Pancreas (tissue), 10 donors: ENCODE data around the gene MAP2. TPM values are rescaled to one million over a fixed set of nuclear protein-coding genes. Genes with fewer than 3 reads are reported as not detected.

ENCODE experiments used
- ATAC-seq, 4 donors: fragments of 200-7000 bp; cut with Tn5 transposase; one replicate each; pipeline versions ENCODE4 v1.8.0 to v1.9.1; 2020; ENCODE audit warnings: mild to moderate bottlenecking in 4 of 4, moderate library complexity in 4 of 4
- DNase-seq, 6 donors: peaks; one replicate each; pipeline ENCODE4 v3.0.0-alpha.2; 2020
- FAIRE-seq: peaks from 2 replicates; lab custom pipeline; 2012; peaks lifted over from hg19 to GRCh38; lab: Jason Lieb, UNC
- H3K27ac ChIP-seq, 4 donors: fragments of 200-600 bp; sonication (generic); 1 replicate in 3 of 4; 2 replicates in 1 of 4; pipeline versions ENCODE4 v1.5.0 to v1.8.0; 2020
- H3K27me3 ChIP-seq, 4 donors: fragments of 200-600 bp; one replicate each; pipeline ENCODE4 v1.8.0; 2021
- H3K36me3 ChIP-seq, 3 donors: fragments of 200-600 bp; sonication (generic) in 1 of 3; one replicate each; pipeline versions ENCODE4 v1.5.0 to v1.8.0; 2020 to 2021
- H3K4me1 ChIP-seq, 3 donors: fragments of 200-600 bp; one replicate each; pipeline ENCODE4 v1.8.0; 2021
- H3K4me3 ChIP-seq, 4 donors: fragments of 200-600 bp; sonication (generic) in 2 of 4; one replicate each; pipeline versions ENCODE4 v1.5.0 to v1.8.0; 2020 to 2021
- H3K9me3 ChIP-seq, 4 donors: fragments of 200-600 bp; one replicate each; pipeline ENCODE4 v1.8.0; 2021
- WGBS, 2 donors: extraction: QIAGEN DNeasy Blood & Tissue Kit; methylation state at CpG; one replicate each; pipeline ENCODE4 v1.1.7; 2013; 5-methylcytosine and 5-hydroxymethylcytosine counted together
- intact Hi-C, 3 donors: fragments of 100-400 bp; cut with DNase I; formaldehyde crosslinking; loops; one replicate each; pipeline versions ENCODE4 v1.11.1 to v1.14.2; 2022
- polyA plus RNA-seq, 2 donors: library from polyadenylated mRNA; stranded (reverse); fragments of 200-250 nt; gene quantifications; one replicate each; pipeline ENCODE4 v1.2.3, GENCODE V29; 2013
- total RNA-seq, 6 donors: library from RNA; stranded (reverse); fragmentation: NEBNext Ultra II Directional in 4 of 6; extraction: Animal tissue kit (Norgen Biotek cat#: 25700) in 4 of 6; gene quantifications; one replicate each; pipeline versions ENCODE4 v1.2.1 to v1.2.4, GENCODE V29; 2021 to 2023
- TF ChIP-seq, protein P1 (sequence below), 4 donors: fragments of 200-600 bp; sonication (generic) in 3 of 4; IDR thresholded peaks; one replicate each; pipeline versions ENCODE4 v1.5.0 to v1.8.0; 2021; ENCODE audit warnings: antibody characterized with exemption in 4 of 4
- donor health status: healthy with polysubstance abuse.
- donor health status: DM: no; HTN: no; CAD: no; lungs with moderate emphysema.
- donor health status: DM: no; HTN: no; CAD: no.
- donor health status: control.
- donor health status: control.
- donor health status: Bipolar disorder and iron deficiency.
- donor health status: DM: yes; HTN: yes; CAD: no.
- donor health status: DM: no; HTN: no; CAD: no.
- donor health status: DM: no; HTN: no; CAD: no.
- donor health status: DM: yes; HTN: yes; CAD: no.

The MAP2 gene
- total and polyA plus RNA-seq, 8 donors: 6.9 to 23.9 (median 11.2) TPM

DNA sequence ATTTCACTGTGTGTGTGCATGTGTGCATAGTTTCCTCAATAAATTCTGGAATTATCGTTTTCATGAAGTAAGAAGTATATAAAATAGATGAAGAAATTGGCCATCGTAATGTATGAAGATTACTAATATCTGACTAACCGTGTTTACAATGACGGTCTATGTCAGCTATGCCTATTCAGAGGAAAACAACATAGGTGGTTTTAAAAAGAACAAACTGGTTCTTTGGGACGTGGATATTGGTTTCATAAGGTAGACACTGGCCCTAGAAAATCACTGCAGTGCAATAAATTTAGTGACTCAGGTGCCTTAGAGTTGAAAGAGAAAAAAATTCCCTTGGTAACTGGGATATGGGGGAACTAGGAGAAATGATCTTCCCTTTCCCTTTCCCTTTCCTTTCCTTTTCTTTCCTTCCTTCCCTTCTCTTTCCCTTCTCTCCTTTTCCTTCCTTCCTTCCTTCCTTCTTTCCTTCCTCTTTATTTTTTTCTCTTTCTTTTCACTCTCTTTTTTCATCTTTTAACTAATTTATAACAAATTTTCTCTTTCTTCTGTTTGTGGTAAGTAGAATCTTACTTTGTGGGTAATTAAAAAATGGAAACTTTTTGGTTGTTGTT is 36.4 kb downstream of the MAP2 start:
- FAIRE-seq: no peak
- ATAC-seq: no peak
- H3K27ac ChIP-seq: no peak overlapping the region
- 89 to 94% methylated on average over 5 of the region's 5 CpGs for WGBS, 2 donors
- intact Hi-C loops: no loop called here
- no peak for DNase-seq
- no peaks in the 10 kb centered on the region for H3K36me3 ChIP-seq
- H3K4me1 ChIP-seq: peaks cover 0 to 6% (median 5%) of the 10 kb centered on the region in 3 donors
- H3K4me3 ChIP-seq: no peak overlapping the region
- H3K9me3 ChIP-seq: no peaks in the 10 kb centered on the region
- TF ChIP-seq, protein P1, sequence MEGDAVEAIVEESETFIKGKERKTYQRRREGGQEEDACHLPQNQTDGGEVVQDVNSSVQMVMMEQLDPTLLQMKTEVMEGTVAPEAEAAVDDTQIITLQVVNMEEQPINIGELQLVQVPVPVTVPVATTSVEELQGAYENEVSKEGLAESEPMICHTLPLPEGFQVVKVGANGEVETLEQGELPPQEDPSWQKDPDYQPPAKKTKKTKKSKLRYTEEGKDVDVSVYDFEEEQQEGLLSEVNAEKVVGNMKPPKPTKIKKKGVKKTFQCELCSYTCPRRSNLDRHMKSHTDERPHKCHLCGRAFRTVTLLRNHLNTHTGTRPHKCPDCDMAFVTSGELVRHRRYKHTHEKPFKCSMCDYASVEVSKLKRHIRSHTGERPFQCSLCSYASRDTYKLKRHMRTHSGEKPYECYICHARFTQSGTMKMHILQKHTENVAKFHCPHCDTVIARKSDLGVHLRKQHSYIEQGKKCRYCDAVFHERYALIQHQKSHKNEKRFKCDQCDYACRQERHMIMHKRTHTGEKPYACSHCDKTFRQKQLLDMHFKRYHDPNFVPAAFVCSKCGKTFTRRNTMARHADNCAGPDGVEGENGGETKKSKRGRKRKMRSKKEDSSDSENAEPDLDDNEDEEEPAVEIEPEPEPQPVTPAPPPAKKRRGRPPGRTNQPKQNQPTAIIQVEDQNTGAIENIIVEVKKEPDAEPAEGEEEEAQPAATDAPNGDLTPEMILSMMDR (IDR thresholded peaks at IDR 0.05): no peak
- no peaks in the 10 kb centered on the region for H3K27me3 ChIP-seq

- Histone ChIP-seq H3K36me3 (no peaks in the 10 kb centered on the region), H3K9me3 (no peaks in the 10 kb centered on the region), H3K4me3 (no peak overlapping the region), H3K4me1 (peaks cover 0 to 6% (median 0%) of the 10 kb centered on the region in 3 donors), H3K27ac (no peak overlapping the region), H3K27me3 (no peaks in the 10 kb centered on the region)
- TF ChIP-seq, protein P1 (IDR thresholded peaks at IDR 0.05): peak in 1 of 4 donors; percentile 8
- intact Hi-C loops: no loop called here
- ATAC-seq: no peak
- 79 to 89% methylated on average over 1 of the region's 1 CpG for WGBS, 2 donors
- DNase-seq: no peak
- no peak for FAIRE-seq
Observed at GRCh38 chr2:209463226-209463625, 39.4 kb downstream of the MAP2 start.

GRCh38 chr2:209463835-209464234 is 40.0 kb downstream of the MAP2 start:
- DNase-seq (no peak), ATAC-seq (no peak), FAIRE-seq (no peak)
- WGBS, 2 donors: 94 to 95% methylated on average over 1 of the region's 1 CpG
- Histone ChIP-seq H3K36me3 (no peaks in the 10 kb centered on the region), H3K27ac (no peak overlapping the region), H3K9me3 (no peaks in the 10 kb centered on the region), H3K27me3 (no peaks in the 10 kb centered on the region), H3K4me1 (peaks cover 0 to 2% (median 0%) of the 10 kb centered on the region in 3 donors), H3K4me3 (no peak overlapping the region)
- intact Hi-C loops: no loop called here
- TF ChIP-seq, protein P1 (IDR thresholded peaks at IDR 0.05): no peak

- WGBS, 2 donors: 48 to 95% methylated on average over 1 of the region's 1 CpG
- Histone ChIP-seq H3K27me3 (no peaks in the 10 kb centered on the region), H3K27ac (no peak overlapping the region), H3K4me3 (no peak overlapping the region), H3K36me3 (no peaks in the 10 kb centered on the region), H3K4me1 (peaks cover 0 to 12% (median 0%) of the 10 kb centered on the region in 3 donors), H3K9me3 (no peaks in the 10 kb centered on the region)
- intact Hi-C loops: no loop called here
- DNase-seq (no peak), ATAC-seq (no peak), FAIRE-seq (no peak)
- TF ChIP-seq, protein P1 (IDR thresholded peaks at IDR 0.05): no peak
Observed at GRCh38 chr2:209468846-209469245, 45.0 kb downstream of the MAP2 start.

GRCh38 chr2:209469481-209469880 is 45.6 kb downstream of the MAP2 start:
- no peak overlapping the region for H3K27ac ChIP-seq
- no peak overlapping the region for H3K4me3 ChIP-seq
- no peaks in the 10 kb centered on the region for H3K36me3 ChIP-seq
- DNase-seq (no peak), ATAC-seq (no peak), FAIRE-seq (no peak)
- no peaks in the 10 kb centered on the region for H3K27me3 ChIP-seq
- TF ChIP-seq, protein P1 (IDR thresholded peaks at IDR 0.05): no peak
- intact Hi-C loops: no loop called here
- H3K4me1 ChIP-seq: peaks cover 0 to 12% (median 0%) of the 10 kb centered on the region in 3 donors
- H3K9me3 ChIP-seq: no peaks in the 10 kb centered on the region
